Measurements from ENCODE around the gene CRX.
A peak's percentile ranks its signal among the peaks of the same experiment; 100 is the strongest.
"Not testable (repeated sequence)": the region's sequence is repeated elsewhere in the genome, so short reads cannot be mapped to it uniquely, and the experiment has no call there.

CRX gene

GRCh38 chr19:47806435-47806834 lies 15.3 kb upstream of the CRX start:
- no peak for DNase-seq (ENCODE audit: low read depth)
- TF ChIP-seq CTCF (conservative IDR thresholded peaks at IDR 0.05; ENCODE audit: low read length), result no peak
- no peak overlapping the region for H3K4me3 ChIP-seq (ENCODE audit: low read length)

GRCh38 chr19:47813304-47813994 lies 8.3 kb upstream of the CRX start:
- peak; percentile 32 for DNase-seq (ENCODE audit: low read depth)
- no peak overlapping the region for H3K4me3 ChIP-seq (ENCODE audit: low read length)
- TF ChIP-seq CTCF (conservative IDR thresholded peaks at IDR 0.05; ENCODE audit: low read length), result peak; percentile 53

- DNase-seq (ENCODE audit: low read depth), result no peak
- no peak overlapping the region for H3K4me3 ChIP-seq (ENCODE audit: low read length)
- TF ChIP-seq CTCF (conservative IDR thresholded peaks at IDR 0.05; ENCODE audit: low read length), result no peak
These were observed 7.8 kb upstream of the CRX start for GRCh38 chr19:47813995-47814328.

DNA sequence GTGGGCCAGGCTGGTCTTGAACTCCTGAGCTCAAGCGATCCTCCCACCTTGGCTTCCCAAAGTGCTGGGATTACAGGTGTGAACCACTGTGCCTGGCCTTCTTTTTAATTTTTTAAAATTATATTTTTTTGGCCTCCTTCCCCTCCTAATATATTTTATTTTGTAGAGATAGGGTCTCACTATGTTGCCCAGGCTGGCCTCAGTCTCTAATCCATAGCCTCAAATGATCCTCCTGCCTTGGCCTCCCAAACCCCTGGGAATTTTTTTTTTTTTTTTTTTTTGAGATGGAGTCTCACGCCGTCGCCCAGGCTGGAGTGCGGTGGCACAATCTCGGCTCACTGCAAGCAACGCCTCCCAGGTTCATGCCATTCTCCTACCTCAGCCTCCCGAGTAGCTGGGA lies 5.5 kb upstream of the CRX start:
- H3K4me3 ChIP-seq (ENCODE audit: low read length); DNase-seq (ENCODE audit: low read depth): not testable (repeated sequence)

- DNase-seq (ENCODE audit: low read depth); H3K4me3 ChIP-seq (ENCODE audit: low read length): not testable (repeated sequence)
These were observed 3.5 kb upstream of the CRX start for GRCh38 chr19:47818221-47818620.

GRCh38 chr19:47819858-47820257 lies 1.9 kb upstream of the CRX start:
- H3K4me3 ChIP-seq (ENCODE audit: low read length), result no peak overlapping the region
- no peak for DNase-seq (ENCODE audit: low read depth)
- no peak for TF ChIP-seq CTCF (conservative IDR thresholded peaks at IDR 0.05; ENCODE audit: low read length)

- TF ChIP-seq CTCF (conservative IDR thresholded peaks at IDR 0.05; ENCODE audit: low read length), result no peak
- H3K4me3 ChIP-seq (ENCODE audit: low read length), result no peak overlapping the region
These were observed 1.3 kb upstream of the CRX start for GRCh38 chr19:47820410-47820809.

DNA sequence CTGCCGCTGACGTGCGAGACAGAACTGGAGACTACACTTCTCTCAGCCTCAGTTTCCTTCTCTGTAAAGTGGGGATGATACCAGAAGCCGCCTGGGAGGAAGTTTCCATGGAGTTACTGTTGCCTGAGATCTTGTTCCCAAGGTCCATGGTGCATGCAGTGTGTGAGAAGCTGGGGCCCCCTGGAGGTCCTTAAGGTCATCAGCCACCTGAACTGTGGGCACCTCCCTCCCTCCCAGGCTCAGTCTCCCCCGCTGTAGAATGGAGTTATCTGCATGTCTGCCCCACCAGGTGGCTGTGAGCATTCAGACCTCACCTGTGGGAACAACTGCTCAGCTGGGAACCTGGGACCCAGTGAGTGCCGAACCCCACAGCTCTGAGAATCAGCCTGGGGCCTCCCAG lies 2.7 kb downstream of the CRX start:
- no peak overlapping the region for H3K4me3 ChIP-seq (ENCODE audit: low read length)
- no peak for TF ChIP-seq CTCF (conservative IDR thresholded peaks at IDR 0.05; ENCODE audit: low read length)
- no peak for DNase-seq (ENCODE audit: low read depth)

More at GRCh38 chr19:47820410-47820809, 1.3 kb upstream of the CRX start:
- no peak for DNase-seq (ENCODE audit: low read depth)

Data from AG10803 (cell line).